SK-N-SH (cell line): ENCODE results near the gene PSMC3IP.

Experiments
- EZH2phosphoT487 ChIP-seq: fragments of 200-600 bp; sonication (generic); IDR thresholded peaks from 2 replicates; pipeline ENCODE4 v1.6.1; 2017; ENCODE audit warnings: low read depth, mixed run types, mild to moderate bottlenecking, antibody characterized with exemption, moderate library complexity, borderline replicate concordance
- SIN3A ChIP-seq: IDR thresholded peaks from 2 replicates; pipeline ENCODE4 v1.6.1; 2012; ENCODE audit warnings: low read depth, mild to moderate bottlenecking, low read length, moderate library complexity, borderline replicate concordance

- TF ChIP-seq EZH2phosphoT487 (no peak), SIN3A (no peak)
These were observed 51.5 kb downstream of the PSMC3IP start for GRCh38 chr17:42526031-42526444.
